Prostate gland (tissue), 2 donors: ENCODE results near the gene GRK1.

Experiments
- CTCF ChIP-seq, 4 experiments: fragments of 200-600 bp in 2 of 4; fragments of 450-650 bp in 2 of 4; sonication (generic) in 2 of 4; IDR thresholded peaks; 1 replicate in 3 of 4; 2 replicates in 1 of 4; pipeline ENCODE4 v1.5.1; 2016 to 2019; ENCODE audit warnings: antibody characterized with exemption in 4 of 4, mild to moderate bottlenecking in 2 of 4, moderate library complexity in 2 of 4
- POLR2A ChIP-seq: fragments of 450-650 bp; IDR thresholded peaks from one replicate; pipeline ENCODE4 v1.6.1; 2016; ENCODE audit warnings: antibody characterized with exemption, mild to moderate bottlenecking
- POLR2AphosphoS5 ChIP-seq: sonication (generic); formaldehyde crosslinking; IDR thresholded peaks from one replicate; pipeline ENCODE4 v1.6.1; 2017; ENCODE audit warnings: antibody characterized with exemption

GRCh38 chr13:113759525-113760137 is 92.6 kb downstream of the GRK1 start:
- TF ChIP-seq CTCF (IDR thresholded peaks at IDR 0.05) (no peak), POLR2A (no peak), POLR2AphosphoS5 (no peak)
